Measurements from ENCODE around the gene ASPRV1.
A peak's percentile ranks its signal among the peaks of the same experiment; 100 is the strongest.
"Not testable (repeated sequence)": the region's sequence is repeated elsewhere in the genome, so short reads cannot be mapped to it uniquely, and the experiment has no call there.

ASPRV1 gene

GRCh38 chr2:69952336-69953115 is 8.9 kb downstream of the ASPRV1 start:
- Histone ChIP-seq H3K27me3 (ENCODE audit: insufficient read depth, poor library complexity, severe bottlenecking) (no peaks in the 10 kb centered on the region), H3K36me3 (ENCODE audit: low read depth) (no peaks in the 10 kb centered on the region), H3K4me3 (ENCODE audit: severe bottlenecking) (no peak overlapping the region), H3K4me1 (ENCODE audit: insufficient read depth, poor library complexity, severe bottlenecking) (peaks cover 3% of the 10 kb centered on the region), H3K9me3 (ENCODE audit: severe bottlenecking) (no peaks in the 10 kb centered on the region), H3K27ac (ENCODE audit: poor library complexity, severe bottlenecking) (no peak overlapping the region)
- ATAC-seq (ENCODE audit: low read depth) (no peak), DNase-seq (ENCODE audit: low spot score) (no peak)
- no peak for TF ChIP-seq CTCF (IDR thresholded peaks at IDR 0.05; ENCODE audit: poor library complexity, severe bottlenecking)

GRCh38 chr2:69950671-69951070 is 10.8 kb downstream of the ASPRV1 start:
- H3K9me3 ChIP-seq (ENCODE audit: severe bottlenecking); H3K4me3 ChIP-seq (ENCODE audit: severe bottlenecking); DNase-seq (ENCODE audit: low spot score); H3K36me3 ChIP-seq (ENCODE audit: low read depth); H3K27me3 ChIP-seq (ENCODE audit: insufficient read depth, poor library complexity, severe bottlenecking); H3K27ac ChIP-seq (ENCODE audit: poor library complexity, severe bottlenecking); ATAC-seq (ENCODE audit: low read depth): not testable (repeated sequence)
- peaks cover 21% of the 10 kb centered on the region for H3K4me1 ChIP-seq (ENCODE audit: insufficient read depth, poor library complexity, severe bottlenecking)

GRCh38 chr2:69950241-69950640 is 11.2 kb downstream of the ASPRV1 start:
- H3K27ac ChIP-seq (ENCODE audit: poor library complexity, severe bottlenecking) = no peak overlapping the region
- no peak for ATAC-seq (ENCODE audit: low read depth)
- no peak for TF ChIP-seq CTCF (IDR thresholded peaks at IDR 0.05; ENCODE audit: poor library complexity, severe bottlenecking)
- peaks cover 26% of the 10 kb centered on the region for H3K4me1 ChIP-seq (ENCODE audit: insufficient read depth, poor library complexity, severe bottlenecking)
- no peak for DNase-seq (ENCODE audit: low spot score)
- H3K4me3 ChIP-seq (ENCODE audit: severe bottlenecking) = no peak overlapping the region
- no peaks in the 10 kb centered on the region for H3K9me3 ChIP-seq (ENCODE audit: severe bottlenecking)
- no peaks in the 10 kb centered on the region for H3K27me3 ChIP-seq (ENCODE audit: insufficient read depth, poor library complexity, severe bottlenecking)
- H3K36me3 ChIP-seq (ENCODE audit: low read depth) = no peaks in the 10 kb centered on the region

- Histone ChIP-seq H3K9me3 (ENCODE audit: severe bottlenecking) (no peaks in the 10 kb centered on the region), H3K27me3 (ENCODE audit: insufficient read depth, poor library complexity, severe bottlenecking) (no peaks in the 10 kb centered on the region), H3K4me1 (ENCODE audit: insufficient read depth, poor library complexity, severe bottlenecking) (peaks cover 33% of the 10 kb centered on the region), H3K36me3 (ENCODE audit: low read depth) (no peaks in the 10 kb centered on the region), H3K27ac (ENCODE audit: poor library complexity, severe bottlenecking) (no peak overlapping the region), H3K4me3 (ENCODE audit: severe bottlenecking) (no peak overlapping the region)
- TF ChIP-seq CTCF (IDR thresholded peaks at IDR 0.05; ENCODE audit: poor library complexity, severe bottlenecking) = no peak
- no peak for DNase-seq (ENCODE audit: low spot score)
- no peak for ATAC-seq (ENCODE audit: low read depth)
Measured at GRCh38 chr2:69948963-69949645, 12.3 kb downstream of the ASPRV1 start.

GRCh38 chr2:69948032-69948962 is 13.1 kb downstream of the ASPRV1 start:
- peak overlapping the region; percentile 96 for H3K27ac ChIP-seq (ENCODE audit: poor library complexity, severe bottlenecking)
- no peak overlapping the region for H3K4me3 ChIP-seq (ENCODE audit: severe bottlenecking)
- no peaks in the 10 kb centered on the region for H3K36me3 ChIP-seq (ENCODE audit: low read depth)
- H3K27me3 ChIP-seq (ENCODE audit: insufficient read depth, poor library complexity, severe bottlenecking) = no peaks in the 10 kb centered on the region
- TF ChIP-seq CTCF (IDR thresholded peaks at IDR 0.05; ENCODE audit: poor library complexity, severe bottlenecking) = no peak
- DNase-seq (ENCODE audit: low spot score) (no peak), ATAC-seq (ENCODE audit: low read depth) (no peak)
- H3K4me1 ChIP-seq (ENCODE audit: insufficient read depth, poor library complexity, severe bottlenecking) = peaks cover 33% of the 10 kb centered on the region
- H3K9me3 ChIP-seq (ENCODE audit: severe bottlenecking) = no peaks in the 10 kb centered on the region

Data from RWPE2 (cell line).